Right lobe of liver (tissue), 6 donors: Measurements from ENCODE around the gene DPF1. TPM values are rescaled to one million over a fixed set of nuclear protein-coding genes. Genes with fewer than 3 reads are reported as not detected.

Experiments
- ATAC-seq, 4 donors: fragments of 200-7000 bp; cut with Tn5 transposase; one replicate each; pipeline ENCODE4 v1.9.1; 2020; ENCODE audit warnings: mild to moderate bottlenecking in 4 of 4, moderate library complexity in 4 of 4
- DNase-seq, 3 donors: peaks; one replicate each; pipeline ENCODE4 v3.0.0-alpha.2; 2020
- H3K27ac ChIP-seq, 3 donors: fragments of 200-600 bp; one replicate each; pipeline ENCODE4 v1.8.0; 2022
- H3K27me3 ChIP-seq, 2 donors: fragments of 200-600 bp; one replicate each; pipeline ENCODE4 v1.8.0; 2022
- H3K36me3 ChIP-seq, 4 donors: fragments of 200-600 bp; sonication (generic) in 1 of 4; one replicate each; pipeline versions ENCODE4 v1.5.1 to v1.8.0; 2017 to 2022; ENCODE audit warnings: control low read depth in 1 of 4
- H3K4me1 ChIP-seq, 4 donors: fragments of 200-600 bp; sonication (generic) in 1 of 4; one replicate each; pipeline versions ENCODE4 v1.5.1 to v1.8.0; 2017 to 2022; ENCODE audit warnings: control low read depth in 1 of 4
- H3K4me3 ChIP-seq, 3 donors: fragments of 200-600 bp; one replicate each; pipeline ENCODE4 v1.8.0; 2022
- H3K9me3 ChIP-seq, 4 donors: fragments of 200-600 bp; sonication (generic) in 1 of 4; one replicate each; pipeline versions ENCODE4 v1.5.1 to v1.8.0; 2017 to 2022; ENCODE audit warnings: control low read depth in 1 of 4
- CTCF ChIP-seq, 4 donors: fragments of 200-600 bp in 3 of 4; fragments of 450-650 bp in 1 of 4; IDR thresholded peaks; one replicate each; pipeline versions ENCODE4 v1.5.1 to v1.8.0; 2016 to 2022; ENCODE audit warnings: antibody characterized with exemption in 4 of 4, mild to moderate bottlenecking in 2 of 4
- POLR2A ChIP-seq: fragments of 450-650 bp; IDR thresholded peaks from one replicate; pipeline ENCODE4 v1.6.1; 2017; ENCODE audit warnings: antibody characterized with exemption, mild to moderate bottlenecking
- WGBS: methylation state at CpG from one replicate; pipeline ENCODE4 v1.1.6; 2018; ENCODE audit warnings: low coverage, low lambda C conversion rate; ENCODE audit not compliant: insufficient coverage; ENCODE audit errors: missing lambda C conversion rate; 5-methylcytosine and 5-hydroxymethylcytosine counted together
- intact Hi-C, 2 donors: fragments of 100-400 bp; cut with DNase I; formaldehyde crosslinking; loops; one replicate each; pipeline versions ENCODE4 v1.11.2 to v1.14.1; 2022
- small RNA-seq, 2 experiments: library from RNA; depleted of rRNA; stranded (forward); fragments of <200 nt; gene quantifications; one replicate each; pipeline ENCODE3, GENCODE V24; 2016
- total RNA-seq, 6 experiments: library from RNA; depleted of rRNA in 2 of 6; stranded (reverse); fragments of >200 nt in 2 of 6; fragmentation: NEBNext Ultra II Directional in 3 of 6; extraction: Animal tissue kit (Norgen Biotek cat#: 25700) in 3 of 6; gene quantifications; one replicate each; pipeline versions ENCODE4 v1.1.0 to v1.2.4, GENCODE V29; 2016 to 2023
- donor health status: DM: no; HTN: yes; CAD: no.
- donor health status: DM: no; HTN: no; CAD: no.
- donor health status: DM: no; HTN: no; CAD: no.
- donor health status: DM: no; HTN: yes; CAD: no.
- donor health status: DM: no; HTN: yes; CAD: no.

Gene DPF1
- total RNA-seq, 6 experiments from 2014 or later, result not detected

GRCh38 chr19:38164526-38164925 is 59.5 kb downstream of the DPF1 start:
- TF ChIP-seq CTCF (IDR thresholded peaks at IDR 0.05) (no peak), POLR2A (no peak)
- intact Hi-C loops, result no loop called here
- Histone ChIP-seq H3K27me3 (no peaks in the 10 kb centered on the region), H3K4me3 (no peak overlapping the region), H3K36me3 (peaks cover 0 to 20% (median 9%) of the 10 kb centered on the region in 4 donors), H3K4me1 (no peaks in the 10 kb centered on the region), H3K9me3 (peaks cover 0 to 8% (median 0%) of the 10 kb centered on the region in 4 donors), H3K27ac (no peak overlapping the region)
- DNase-seq, result no peak
- no peak for ATAC-seq
- WGBS, result no CpG with 5 or more reads among the region's 25 CpGs

GRCh38 chr19:38163419-38164290 is 60.4 kb downstream of the DPF1 start:
- intact Hi-C loops, result no loop called here
- H3K9me3 ChIP-seq, result peaks cover 0 to 8% (median 0%) of the 10 kb centered on the region in 4 donors
- H3K36me3 ChIP-seq, result peaks cover 0 to 20% (median 9%) of the 10 kb centered on the region in 4 donors
- no peak overlapping the region for H3K27ac ChIP-seq
- H3K27me3 ChIP-seq, result no peaks in the 10 kb centered on the region
- no peaks in the 10 kb centered on the region for H3K4me1 ChIP-seq
- no peak for TF ChIP-seq CTCF (IDR thresholded peaks at IDR 0.05)
- TF ChIP-seq POLR2A, result no peak
- DNase-seq, result no peak
- ATAC-seq, result no peak
- WGBS, result 92% methylated on average over 13 of the region's 23 CpGs
- H3K4me3 ChIP-seq, result no peak overlapping the region

- TF ChIP-seq CTCF (IDR thresholded peaks at IDR 0.05) (no peak), POLR2A (no peak)
- Histone ChIP-seq H3K9me3 (peaks cover 0 to 8% (median 0%) of the 10 kb centered on the region in 4 donors), H3K4me3 (no peak overlapping the region), H3K27me3 (no peaks in the 10 kb centered on the region), H3K36me3 (peaks cover 0 to 20% (median 9%) of the 10 kb centered on the region in 4 donors), H3K4me1 (no peaks in the 10 kb centered on the region), H3K27ac (no peak overlapping the region)
- no peak for ATAC-seq
- no peak for DNase-seq
- 100% methylated on average over 4 of the region's 7 CpGs for WGBS
- intact Hi-C loops, result no loop called here
These were observed 61.4 kb downstream of the DPF1 start for GRCh38 chr19:38162632-38163031.

GRCh38 chr19:38162094-38162493 is 61.9 kb downstream of the DPF1 start:
- Histone ChIP-seq H3K9me3 (peaks cover 0 to 8% (median 0%) of the 10 kb centered on the region in 4 donors), H3K27me3 (no peaks in the 10 kb centered on the region), H3K4me1 (no peaks in the 10 kb centered on the region), H3K4me3 (no peak overlapping the region), H3K27ac (no peak overlapping the region), H3K36me3 (peaks cover 0 to 20% (median 9%) of the 10 kb centered on the region in 4 donors)
- WGBS, result 80% methylated on average over 1 of the region's 5 CpGs
- DNase-seq (no peak), ATAC-seq (no peak)
- TF ChIP-seq CTCF (IDR thresholded peaks at IDR 0.05), result no peak
- intact Hi-C loops, result no loop called here

Small RNA genes lying within 50 kb of the gene (small RNA-seq; reads per million reads assigned to genes)
- 0 reads per million in 2 experiments for gene RN7SL663P

Other genes starting within 250 kb of the DPF1 start
- 1 to 10 TPM; 2.7 to 8.7 (median 6.7) TPM for gene PPP1R14A, start 32.2 kb upstream of the DPF1 start, total RNA-seq
- gene SPINT2, start 40.4 kb upstream of the DPF1 start, total RNA-seq, result 10 to 100 TPM in 1 of 6 experiments, 1 to 10 TPM in 5; 3.5 to 19.1 (median 6.2) TPM
- 1 to 10 TPM in 1 of 6 experiments, not detected in 5; 1.8 TPM for gene C19orf33, start 80.0 kb upstream of the DPF1 start, total RNA-seq
- gene YIF1B, start 91.7 kb upstream of the DPF1 start, total RNA-seq, result 10 to 100 TPM; 26.3 to 69.7 (median 42.0) TPM
- 1 to 10 TPM; 1.1 to 3.1 (median 2.2) TPM for gene KCNK6, start 95.6 kb upstream of the DPF1 start, total RNA-seq
- 1 to 10 TPM in 4 of 6 experiments, under 1 TPM in 1, not detected in 1; 0.69 to 4.4 (median 2.4) TPM for gene CATSPERG, start 111.6 kb upstream of the DPF1 start, total RNA-seq
- gene PSMD8, start 150.3 kb upstream of the DPF1 start, total RNA-seq, result 100 to 1,000 TPM in 2 of 6 experiments, 10 to 100 TPM in 4; 69.2 to 181 (median 75.2) TPM
- not detected for gene GGN, start 163.8 kb upstream of the DPF1 start, total RNA-seq
- gene SPRED3, start 164.5 kb upstream of the DPF1 start, total RNA-seq, result under 1 TPM in 4 of 6 experiments, not detected in 2; 0.12 to 0.37 (median 0.22) TPM
- 10 to 100 TPM in 3 of 6 experiments, 1 to 10 TPM in 3; 7.6 to 19.8 (median 9.8) TPM for gene FAM98C, start 178.9 kb upstream of the DPF1 start, total RNA-seq
- 1 to 10 TPM in 2 of 6 experiments, under 1 TPM in 4; 0.77 to 1.5 (median 0.93) TPM for gene RASGRP4, start 202.0 kb upstream of the DPF1 start, total RNA-seq
- 1 to 10 TPM in 1 of 6 experiments, under 1 TPM in 5; 0.12 to 1.1 (median 0.49) TPM for gene RYR1, start 209.5 kb upstream of the DPF1 start, total RNA-seq